CD4-positive, alpha-beta T cell treated with Interferon alpha-2 for 1 hour (primary cell): ENCODE data around the gene PCSK9.

Experiments
- DNase-seq, 2 donors: peaks; one replicate each; pipeline ENCODE4 v3.0.0-alpha.2; 2020 to 2022

The PCSK9 gene

DNA sequence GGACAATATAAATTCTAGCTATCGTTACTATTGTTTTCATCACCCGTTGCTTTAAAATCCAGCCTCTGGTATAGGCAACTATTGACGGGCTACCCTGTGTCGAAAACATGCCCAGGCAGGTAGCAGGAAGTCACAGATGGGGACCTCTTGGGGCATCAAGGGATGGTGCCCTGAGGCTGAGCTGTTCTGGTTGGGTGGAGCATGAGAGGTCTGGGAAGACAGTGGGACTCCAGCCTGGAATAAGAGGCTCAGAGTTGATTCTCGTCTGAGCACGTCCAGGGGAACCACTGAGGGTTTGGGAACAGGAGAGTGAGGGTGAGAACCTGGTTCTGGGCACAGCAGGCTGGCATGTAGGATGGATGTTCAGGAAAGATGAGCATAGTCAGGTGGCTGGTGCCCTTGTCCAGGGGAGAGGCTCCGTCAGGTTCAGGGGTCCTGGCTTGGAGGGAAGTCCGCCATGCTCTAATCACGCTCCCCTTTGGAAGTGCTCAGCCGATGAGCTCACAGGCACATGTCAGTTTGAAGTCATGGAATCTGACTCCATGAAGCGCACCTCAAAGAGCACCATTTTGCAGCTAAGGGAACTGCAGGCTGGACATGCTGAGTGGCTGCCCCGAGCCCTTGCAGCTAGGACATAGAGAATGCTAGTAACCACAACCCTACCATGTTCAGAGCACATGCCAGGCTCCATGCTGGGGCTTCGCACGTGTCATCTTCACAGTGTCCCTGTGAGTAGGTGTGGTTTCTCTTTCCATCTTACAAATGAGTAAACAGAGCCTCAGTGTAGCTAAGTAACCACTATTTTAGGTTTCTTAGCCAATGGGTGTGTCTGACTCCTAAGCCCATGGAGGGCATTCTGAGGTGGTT is 21.0 kb downstream of the PCSK9 start:
- no peak for DNase-seq

DNA sequence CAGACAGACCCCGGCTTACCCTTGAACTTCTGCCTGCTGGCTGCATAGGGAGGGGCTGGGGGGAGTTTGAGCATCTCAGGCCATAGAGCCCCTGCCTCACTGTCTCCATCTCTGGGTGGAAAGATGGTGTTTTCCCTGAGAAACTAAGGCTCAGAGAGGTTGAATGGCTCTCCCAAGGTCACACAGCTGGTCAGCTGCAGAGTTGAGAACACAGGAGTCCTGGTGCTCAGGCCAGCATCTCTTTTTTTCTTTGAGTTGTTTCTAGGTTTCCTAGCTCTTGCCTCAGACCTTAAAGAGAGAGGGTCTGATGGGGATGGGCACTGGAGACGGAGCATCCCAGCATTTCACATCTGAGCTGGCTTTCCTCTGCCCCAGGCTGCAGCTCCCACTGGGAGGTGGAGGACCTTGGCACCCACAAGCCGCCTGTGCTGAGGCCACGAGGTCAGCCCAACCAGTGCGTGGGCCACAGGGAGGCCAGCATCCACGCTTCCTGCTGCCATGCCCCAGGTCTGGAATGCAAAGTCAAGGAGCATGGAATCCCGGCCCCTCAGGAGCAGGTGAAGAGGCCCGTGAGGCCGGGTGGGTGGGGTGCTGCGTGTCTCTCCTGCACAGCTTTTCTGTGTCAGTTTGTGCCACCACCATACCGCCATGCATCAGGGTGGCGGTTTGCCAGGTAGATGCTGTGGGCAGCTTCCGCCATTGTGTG is 21.8 kb downstream of the PCSK9 start:
- no peak for DNase-seq

GRCh38 chr1:55061706-55062321 is 22.5 kb downstream of the PCSK9 start:
- no peak for DNase-seq

GRCh38 chr1:55062801-55063576 is 23.6 kb downstream of the PCSK9 start:
- no peak for DNase-seq

- DNase-seq: no peak
These were observed 24.2 kb downstream of the PCSK9 start for GRCh38 chr1:55063577-55063942.

- no peak for DNase-seq
These were observed 24.8 kb downstream of the PCSK9 start for GRCh38 chr1:55064071-55064581.

DNA sequence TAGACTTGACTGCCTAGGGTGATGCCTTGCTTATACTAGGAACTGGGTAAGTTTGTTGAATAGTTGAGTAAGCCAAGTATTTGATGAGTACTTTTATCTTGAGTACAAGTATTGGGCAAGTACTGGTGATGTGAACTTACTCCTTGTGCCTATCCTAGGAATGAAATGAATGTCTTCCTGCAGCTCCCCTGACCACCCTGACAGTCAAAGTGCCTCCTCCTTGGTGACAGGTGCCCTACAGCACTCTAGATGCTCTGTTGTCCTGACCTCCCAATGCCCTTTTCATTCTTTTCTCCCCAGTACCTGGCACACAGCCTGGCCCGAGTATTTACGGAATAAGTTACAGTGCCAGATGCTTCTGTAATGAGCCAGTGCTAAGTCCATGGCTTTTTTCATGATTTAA is 25.5 kb downstream of the PCSK9 start:
- no peak for DNase-seq

GRCh38 chr1:55065648-55066047 is 26.3 kb downstream of the PCSK9 start:
- DNase-seq: no peak

- DNase-seq: no peak
These were observed 27.9 kb downstream of the PCSK9 start for GRCh38 chr1:55067022-55067778.

- DNase-seq: no peak
These were observed 28.6 kb downstream of the PCSK9 start for GRCh38 chr1:55067914-55068313.

GRCh38 chr1:55068638-55069037 is 29.3 kb downstream of the PCSK9 start:
- no peak for DNase-seq

DNA sequence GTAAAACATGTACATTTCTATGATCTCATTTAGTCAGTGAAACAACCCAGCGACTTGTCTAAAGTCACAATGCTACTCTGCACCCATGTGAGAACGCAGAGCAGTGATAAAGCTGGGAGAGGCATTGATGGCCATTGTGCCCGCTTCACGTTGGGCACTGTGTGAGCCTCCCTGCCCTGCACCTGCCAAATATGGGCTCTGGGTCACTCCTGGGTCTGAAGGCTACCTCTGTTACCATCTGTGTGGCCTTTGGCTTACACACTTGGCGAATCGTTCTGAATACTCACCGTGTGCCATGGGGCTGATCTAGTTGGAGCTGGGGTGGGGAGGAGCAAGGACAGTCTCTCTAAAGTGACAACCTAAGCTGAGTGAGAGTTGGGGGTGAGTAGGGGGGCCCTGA is 29.9 kb downstream of the PCSK9 start:
- DNase-seq: no peak

GRCh38 chr1:55070293-55071164 is 31.2 kb downstream of the PCSK9 start:
- no peak for DNase-seq

DNA sequence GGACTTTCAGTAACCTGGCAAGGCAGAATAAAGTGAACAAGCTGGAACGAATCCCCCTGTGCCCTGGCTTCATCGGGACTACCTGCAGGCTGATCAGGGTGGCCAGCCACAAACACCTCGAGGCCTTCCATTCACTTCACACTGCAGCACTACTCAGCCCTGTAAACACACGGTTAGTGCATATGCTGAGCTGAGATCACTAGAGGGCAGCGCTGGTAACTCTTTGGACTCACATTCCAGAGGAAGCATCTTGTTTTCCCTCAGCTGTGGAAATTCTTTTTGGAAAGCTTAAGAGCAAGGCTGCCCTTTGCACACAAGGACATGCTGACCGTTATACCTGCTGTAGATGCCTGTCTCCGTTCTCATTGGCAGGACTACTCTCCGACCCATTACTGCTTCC is 32.1 kb downstream of the PCSK9 start:
- DNase-seq: peak in 1 of 2 donors; percentile 17

GRCh38 chr1:55073187-55073916 is 34.0 kb downstream of the PCSK9 start:
- no peak for DNase-seq

- no peak for DNase-seq
These were observed 35.1 kb downstream of the PCSK9 start for GRCh38 chr1:55074455-55074854.

DNA sequence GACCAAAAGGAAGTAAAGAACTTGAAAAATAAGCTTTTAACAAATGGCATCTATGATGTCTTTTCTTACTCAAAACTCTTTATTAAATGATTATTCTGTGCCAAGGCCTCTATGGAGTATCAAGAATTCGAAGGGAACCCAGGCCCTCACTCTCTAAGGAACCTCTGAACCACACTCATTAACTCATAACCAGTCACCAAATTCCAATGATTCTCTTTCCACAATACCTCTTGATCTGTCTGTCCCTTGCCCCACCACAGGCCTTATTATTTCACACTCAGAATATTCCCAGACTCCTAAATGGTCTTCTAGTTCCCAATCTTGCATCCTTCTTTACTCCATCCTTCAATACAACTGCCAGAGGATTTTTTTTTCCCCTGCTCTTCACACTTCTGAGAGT is 37.0 kb downstream of the PCSK9 start:
- DNase-seq: no peak

GRCh38 chr1:55078470-55078869 is 39.1 kb downstream of the PCSK9 start:
- no peak for DNase-seq

GRCh38 chr1:55079651-55080050 is 40.3 kb downstream of the PCSK9 start:
- DNase-seq: no peak

- DNase-seq: no peak
These were observed 42.0 kb downstream of the PCSK9 start for GRCh38 chr1:55081188-55081904.
